Measurements from ENCODE around the gene AGXT.

The AGXT gene

GRCh38 chr2:240884745-240885144, 16.1 kb downstream of the AGXT start:
- TF ChIP-seq ZNF70 (CRISPR knock-in tag; IDR thresholded peaks at IDR 0.05) (no peak), ZNF565 (CRISPR knock-in tag; conservative IDR thresholded peaks at IDR 0.05; ENCODE audit: low read depth) (no peak), ZC3H10 (CRISPR knock-in tag; IDR thresholded peaks at IDR 0.05) (no peak), ZFP3 (CRISPR knock-in tag; IDR thresholded peaks at IDR 0.05) (no peak), GLIS3 (CRISPR knock-in tag; IDR thresholded peaks at IDR 0.05) (no peak), PPARA (CRISPR knock-in tag; IDR thresholded peaks at IDR 0.05; ENCODE audit: borderline replicate concordance) (no peak), CSDC2 (CRISPR knock-in tag; IDR thresholded peaks at IDR 0.05) (no peak)
- ATAC-seq = no peak

DNA sequence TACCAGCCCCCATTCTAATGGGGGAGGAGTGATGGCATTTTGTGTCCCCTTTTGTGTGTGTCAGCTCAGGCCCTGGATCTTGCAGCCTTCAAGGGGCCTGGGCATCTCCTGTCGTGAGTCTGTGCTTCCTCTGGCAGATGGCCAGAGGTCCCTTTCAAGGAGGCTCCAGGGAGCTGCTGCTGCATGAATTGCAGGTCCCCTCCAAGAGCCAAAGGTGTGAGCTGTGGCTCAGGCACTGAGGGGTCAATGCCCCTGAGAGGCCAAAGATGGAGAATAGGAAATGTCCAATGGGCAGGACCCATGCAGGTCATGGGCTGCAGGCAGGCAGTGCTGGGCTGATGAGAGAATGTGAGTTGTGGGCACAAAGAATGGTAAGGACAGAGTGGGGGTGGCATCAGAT, 16.9 kb downstream of the AGXT start:
- no peak for ATAC-seq

DNA sequence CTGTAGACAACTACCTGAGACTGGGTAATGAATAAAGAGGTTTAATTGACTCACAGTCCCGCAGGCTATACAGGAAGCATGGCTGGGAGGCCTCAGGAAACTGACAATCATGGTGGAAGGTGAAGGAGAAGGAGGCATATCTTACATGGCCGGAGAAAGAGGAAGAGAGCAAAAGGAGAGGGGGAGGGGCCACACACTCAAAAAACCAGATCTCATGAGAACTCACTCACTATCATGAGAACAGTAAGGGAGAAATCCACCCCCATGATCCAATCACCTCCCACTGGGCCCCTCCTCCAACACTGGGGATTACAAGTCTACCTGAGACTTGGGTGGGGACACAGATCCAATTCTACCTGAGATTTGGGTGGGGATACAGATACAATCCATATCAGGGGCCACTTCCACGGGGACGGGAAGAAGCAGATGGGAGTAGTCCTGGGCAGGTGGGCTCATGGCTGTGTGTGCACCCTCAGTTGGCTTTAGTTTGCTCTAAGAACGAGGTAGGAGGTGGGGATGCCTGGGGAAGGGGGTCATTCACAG, 17.5 kb downstream of the AGXT start:
- TF ChIP-seq PPARA (CRISPR knock-in tag; IDR thresholded peaks at IDR 0.05; ENCODE audit: borderline replicate concordance) = no peak
- TF ChIP-seq, protein P1, sequence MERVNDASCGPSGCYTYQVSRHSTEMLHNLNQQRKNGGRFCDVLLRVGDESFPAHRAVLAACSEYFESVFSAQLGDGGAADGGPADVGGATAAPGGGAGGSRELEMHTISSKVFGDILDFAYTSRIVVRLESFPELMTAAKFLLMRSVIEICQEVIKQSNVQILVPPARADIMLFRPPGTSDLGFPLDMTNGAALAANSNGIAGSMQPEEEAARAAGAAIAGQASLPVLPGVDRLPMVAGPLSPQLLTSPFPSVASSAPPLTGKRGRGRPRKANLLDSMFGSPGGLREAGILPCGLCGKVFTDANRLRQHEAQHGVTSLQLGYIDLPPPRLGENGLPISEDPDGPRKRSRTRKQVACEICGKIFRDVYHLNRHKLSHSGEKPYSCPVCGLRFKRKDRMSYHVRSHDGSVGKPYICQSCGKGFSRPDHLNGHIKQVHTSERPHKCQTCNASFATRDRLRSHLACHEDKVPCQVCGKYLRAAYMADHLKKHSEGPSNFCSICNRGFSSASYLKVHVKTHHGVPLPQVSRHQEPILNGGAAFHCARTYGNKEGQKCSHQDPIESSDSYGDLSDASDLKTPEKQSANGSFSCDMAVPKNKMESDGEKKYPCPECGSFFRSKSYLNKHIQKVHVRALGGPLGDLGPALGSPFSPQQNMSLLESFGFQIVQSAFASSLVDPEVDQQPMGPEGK (CRISPR knock-in tag; IDR thresholded peaks at IDR 0.05; ENCODE audit: borderline replicate concordance) = no peak
- TF ChIP-seq, protein P2, sequence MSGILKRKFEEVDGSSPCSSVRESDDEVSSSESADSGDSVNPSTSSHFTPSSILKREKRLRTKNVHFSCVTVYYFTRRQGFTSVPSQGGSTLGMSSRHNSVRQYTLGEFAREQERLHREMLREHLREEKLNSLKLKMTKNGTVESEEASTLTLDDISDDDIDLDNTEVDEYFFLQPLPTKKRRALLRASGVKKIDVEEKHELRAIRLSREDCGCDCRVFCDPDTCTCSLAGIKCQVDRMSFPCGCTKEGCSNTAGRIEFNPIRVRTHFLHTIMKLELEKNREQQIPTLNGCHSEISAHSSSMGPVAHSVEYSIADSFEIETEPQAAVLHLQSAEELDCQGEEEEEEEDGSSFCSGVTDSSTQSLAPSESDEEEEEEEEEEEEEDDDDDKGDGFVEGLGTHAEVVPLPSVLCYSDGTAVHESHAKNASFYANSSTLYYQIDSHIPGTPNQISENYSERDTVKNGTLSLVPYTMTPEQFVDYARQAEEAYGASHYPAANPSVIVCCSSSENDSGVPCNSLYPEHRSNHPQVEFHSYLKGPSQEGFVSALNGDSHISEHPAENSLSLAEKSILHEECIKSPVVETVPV (CRISPR knock-in tag; IDR thresholded peaks at IDR 0.05) = no peak
- no peak for TF ChIP-seq ZNF565 (CRISPR knock-in tag; conservative IDR thresholded peaks at IDR 0.05; ENCODE audit: low read depth)
- no peak for TF ChIP-seq ZFP30 (CRISPR knock-in tag; IDR thresholded peaks at IDR 0.05)
- TF ChIP-seq GLIS3 (CRISPR knock-in tag; IDR thresholded peaks at IDR 0.05) = no peak
- TF ChIP-seq CREB5 (CRISPR knock-in tag; IDR thresholded peaks at IDR 0.05; ENCODE audit: low read depth) = no peak
- TF ChIP-seq TOX (CRISPR knock-in tag; IDR thresholded peaks at IDR 0.05; ENCODE audit: borderline replicate concordance) = no peak
- TF ChIP-seq, protein P3, sequence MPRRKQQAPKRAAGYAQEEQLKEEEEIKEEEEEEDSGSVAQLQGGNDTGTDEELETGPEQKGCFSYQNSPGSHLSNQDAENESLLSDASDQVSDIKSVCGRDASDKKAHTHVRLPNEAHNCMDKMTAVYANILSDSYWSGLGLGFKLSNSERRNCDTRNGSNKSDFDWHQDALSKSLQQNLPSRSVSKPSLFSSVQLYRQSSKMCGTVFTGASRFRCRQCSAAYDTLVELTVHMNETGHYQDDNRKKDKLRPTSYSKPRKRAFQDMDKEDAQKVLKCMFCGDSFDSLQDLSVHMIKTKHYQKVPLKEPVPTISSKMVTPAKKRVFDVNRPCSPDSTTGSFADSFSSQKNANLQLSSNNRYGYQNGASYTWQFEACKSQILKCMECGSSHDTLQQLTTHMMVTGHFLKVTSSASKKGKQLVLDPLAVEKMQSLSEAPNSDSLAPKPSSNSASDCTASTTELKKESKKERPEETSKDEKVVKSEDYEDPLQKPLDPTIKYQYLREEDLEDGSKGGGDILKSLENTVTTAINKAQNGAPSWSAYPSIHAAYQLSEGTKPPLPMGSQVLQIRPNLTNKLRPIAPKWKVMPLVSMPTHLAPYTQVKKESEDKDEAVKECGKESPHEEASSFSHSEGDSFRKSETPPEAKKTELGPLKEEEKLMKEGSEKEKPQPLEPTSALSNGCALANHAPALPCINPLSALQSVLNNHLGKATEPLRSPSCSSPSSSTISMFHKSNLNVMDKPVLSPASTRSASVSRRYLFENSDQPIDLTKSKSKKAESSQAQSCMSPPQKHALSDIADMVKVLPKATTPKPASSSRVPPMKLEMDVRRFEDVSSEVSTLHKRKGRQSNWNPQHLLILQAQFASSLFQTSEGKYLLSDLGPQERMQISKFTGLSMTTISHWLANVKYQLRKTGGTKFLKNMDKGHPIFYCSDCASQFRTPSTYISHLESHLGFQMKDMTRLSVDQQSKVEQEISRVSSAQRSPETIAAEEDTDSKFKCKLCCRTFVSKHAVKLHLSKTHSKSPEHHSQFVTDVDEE (CRISPR knock-in tag; IDR thresholded peaks at IDR 0.05) = no peak
- no peak for TF ChIP-seq RARB (CRISPR knock-in tag; IDR thresholded peaks at IDR 0.05)
- no peak for TF ChIP-seq ZNF8 (CRISPR knock-in tag; IDR thresholded peaks at IDR 0.05)
- TF ChIP-seq OSR1 (CRISPR knock-in tag; IDR thresholded peaks at IDR 0.05) = no peak
- no peak for TF ChIP-seq ZC3H10 (CRISPR knock-in tag; IDR thresholded peaks at IDR 0.05)
- no peak for TF ChIP-seq TCF4 (CRISPR knock-in tag; IDR thresholded peaks at IDR 0.05; ENCODE audit: borderline replicate concordance)
- no peak for TF ChIP-seq CSDC2 (CRISPR knock-in tag; IDR thresholded peaks at IDR 0.05)
- no peak for TF ChIP-seq BACH2 (CRISPR knock-in tag; IDR thresholded peaks at IDR 0.05; ENCODE audit: borderline replicate concordance)
- TF ChIP-seq, protein P4, sequence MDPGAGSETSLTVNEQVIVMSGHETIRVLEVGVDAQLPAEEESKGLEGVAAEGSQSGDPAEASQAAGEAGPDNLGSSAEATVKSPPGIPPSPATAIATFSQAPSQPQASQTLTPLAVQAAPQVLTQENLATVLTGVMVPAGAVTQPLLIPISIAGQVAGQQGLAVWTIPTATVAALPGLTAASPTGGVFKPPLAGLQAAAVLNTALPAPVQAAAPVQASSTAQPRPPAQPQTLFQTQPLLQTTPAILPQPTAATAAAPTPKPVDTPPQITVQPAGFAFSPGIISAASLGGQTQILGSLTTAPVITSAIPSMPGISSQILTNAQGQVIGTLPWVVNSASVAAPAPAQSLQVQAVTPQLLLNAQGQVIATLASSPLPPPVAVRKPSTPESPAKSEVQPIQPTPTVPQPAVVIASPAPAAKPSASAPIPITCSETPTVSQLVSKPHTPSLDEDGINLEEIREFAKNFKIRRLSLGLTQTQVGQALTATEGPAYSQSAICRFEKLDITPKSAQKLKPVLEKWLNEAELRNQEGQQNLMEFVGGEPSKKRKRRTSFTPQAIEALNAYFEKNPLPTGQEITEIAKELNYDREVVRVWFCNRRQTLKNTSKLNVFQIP (CRISPR knock-in tag; IDR thresholded peaks at IDR 0.05; ENCODE audit: borderline replicate concordance, low read depth) = no peak
- no peak for ATAC-seq

More for the DNA sequence above, 16.9 kb downstream of the AGXT start:
- TF ChIP-seq, protein P1 (CRISPR knock-in tag; IDR thresholded peaks at IDR 0.05; ENCODE audit: borderline replicate concordance) = no peak
- TF ChIP-seq TCF4 (CRISPR knock-in tag; IDR thresholded peaks at IDR 0.05; ENCODE audit: borderline replicate concordance) = no peak
- no peak for TF ChIP-seq ZNF565 (CRISPR knock-in tag; conservative IDR thresholded peaks at IDR 0.05; ENCODE audit: low read depth)
- no peak for TF ChIP-seq PPARA (CRISPR knock-in tag; IDR thresholded peaks at IDR 0.05; ENCODE audit: borderline replicate concordance)
- TF ChIP-seq ZFP30 (CRISPR knock-in tag; IDR thresholded peaks at IDR 0.05) = no peak
